IMR-90 (cell line): ENCODE measurements around the gene SPCS2.

Experiments
- BHLHE40 ChIP-seq: fragments of 150-350 bp; IDR thresholded peaks from 2 replicates; pipeline ENCODE4 v1.6.1; 2016; ENCODE audit warnings: mild to moderate bottlenecking, low read depth, low read length
- CHD1 ChIP-seq: IDR thresholded peaks from 2 replicates; pipeline ENCODE4 v1.6.1; 2012; ENCODE audit warnings: low read depth, low read length, improper control_type of control experiment
- CTCF ChIP-seq: conservative IDR thresholded peaks from 2 replicates; pipeline ENCODE4 v1.5.1; 2012; ENCODE audit warnings: mild to moderate bottlenecking, low read depth, low read length, improper control_type of control experiment
- FOS ChIP-seq: fragments of 150-350 bp; IDR thresholded peaks from 2 replicates; pipeline ENCODE4 v1.6.1; 2016; ENCODE audit warnings: low read depth, low read length
- MAZ ChIP-seq: IDR thresholded peaks from 2 replicates; pipeline ENCODE4 v1.6.1; 2012; ENCODE audit warnings: low read depth, mild to moderate bottlenecking, low read length, improper control_type of control experiment, moderate library complexity, borderline replicate concordance
- MXI1 ChIP-seq: IDR thresholded peaks from 2 replicates; pipeline ENCODE4 v1.6.1; 2012; ENCODE audit warnings: low read depth, mild to moderate bottlenecking, low read length, moderate library complexity, borderline replicate concordance
- NFE2L2 ChIP-seq: fragments of 150-350 bp; IDR thresholded peaks from 2 replicates; pipeline ENCODE4 v1.6.1; 2016; ENCODE audit warnings: low read depth, mild to moderate bottlenecking, low read length
- POLR2A ChIP-seq: IDR thresholded peaks from 2 replicates; pipeline ENCODE4 v1.6.1; 2012; ENCODE audit warnings: mild to moderate bottlenecking, low read depth, low read length
- RAD21 ChIP-seq: IDR thresholded peaks from 2 replicates; pipeline ENCODE4 v1.6.1; 2012; ENCODE audit warnings: low read length, improper control_type of control experiment
- RFX5 ChIP-seq: IDR thresholded peaks from 2 replicates; pipeline ENCODE4 v1.8.0; 2012; ENCODE audit warnings: low read depth, mild to moderate bottlenecking, low read length, moderate library complexity
- SMC3 ChIP-seq: fragments of 150-350 bp; IDR thresholded peaks from 2 replicates; pipeline ENCODE4 v1.6.1; 2016; ENCODE audit warnings: low read depth, mild to moderate bottlenecking, antibody characterized with exemption, low read length, moderate library complexity
- USF2 ChIP-seq: fragments of 150-350 bp; IDR thresholded peaks from 2 replicates; pipeline ENCODE4 v1.6.1; 2017; ENCODE audit warnings: mild to moderate bottlenecking, antibody characterized with exemption, low read length, low read depth

- TF ChIP-seq CTCF (no peak), RFX5 (no peak), SMC3 (no peak), POLR2A (no peak), MAZ (no peak), USF2 (no peak), RAD21 (no peak), BHLHE40 (no peak), FOS (no peak), MXI1 (no peak), NFE2L2 (no peak), CHD1 (no peak)
Measured at GRCh38 chr11:74953451-74953850, 4.4 kb downstream of the SPCS2 start.
